ENCODE results near the gene GLCE.
"Not testable (repeated sequence)": the region's sequence is repeated elsewhere in the genome, so short reads cannot be mapped to it uniquely, and the experiment has no call there.

Gene GLCE

GRCh38 chr15:69144530-69144929 is 15.9 kb upstream of the GLCE start:
- Mint-ChIP-seq H3K9me3 (no peaks in the 10 kb centered on the region), H3K27ac (no peak overlapping the region), H3K4me1 (ENCODE audit: low read depth in 2 of 2) (no peaks in the 10 kb centered on the region), H3K27me3 (peaks cover 71 to 88% of the 10 kb centered on the region in 2 donors), H3K4me3 (no peak overlapping the region), H3K36me3 (ENCODE audit: insufficient read depth) (no peaks in the 10 kb centered on the region)
- no peak for DNase-seq
- ATAC-seq (replicated peaks), result no peak

- Mint-ChIP-seq H3K9me3 (no peaks in the 10 kb centered on the region), H3K36me3 (ENCODE audit: insufficient read depth) (no peaks in the 10 kb centered on the region), H3K4me1 (ENCODE audit: low read depth in 2 of 2) (no peaks in the 10 kb centered on the region), H3K4me3 (no peak overlapping the region), H3K27ac (no peak overlapping the region), H3K27me3 (peaks cover 72 to 88% of the 10 kb centered on the region in 2 donors)
- ATAC-seq (replicated peaks) (no peak), DNase-seq (no peak)
Observed at GRCh38 chr15:69145149-69145693, 15.2 kb upstream of the GLCE start.

GRCh38 chr15:69145694-69146492 is 14.5 kb upstream of the GLCE start:
- Mint-ChIP-seq H3K27me3 (peaks cover 74 to 88% of the 10 kb centered on the region in 2 donors), H3K4me3 (no peak overlapping the region), H3K27ac (no peak overlapping the region), H3K9me3 (no peaks in the 10 kb centered on the region), H3K4me1 (ENCODE audit: low read depth in 2 of 2) (no peaks in the 10 kb centered on the region), H3K36me3 (ENCODE audit: insufficient read depth) (no peaks in the 10 kb centered on the region)
- no peak for ATAC-seq (replicated peaks)
- DNase-seq, result no peak

- Mint-ChIP-seq H3K4me3 (no peak overlapping the region), H3K36me3 (ENCODE audit: insufficient read depth) (no peaks in the 10 kb centered on the region), H3K9me3 (no peaks in the 10 kb centered on the region), H3K4me1 (ENCODE audit: low read depth in 2 of 2) (no peaks in the 10 kb centered on the region), H3K27me3 (peaks cover 83 to 95% of the 10 kb centered on the region in 2 donors), H3K27ac (no peak overlapping the region)
- ATAC-seq (replicated peaks) (no peak), DNase-seq (no peak)
Observed at GRCh38 chr15:69146724-69147435, 13.6 kb upstream of the GLCE start.

- no peaks in the 10 kb centered on the region for H3K9me3 Mint-ChIP-seq
- H3K27ac Mint-ChIP-seq, result no peak overlapping the region
Observed at GRCh38 chr15:69148465-69148864, 12.0 kb upstream of the GLCE start.

GRCh38 chr15:69149163-69149562 is 11.3 kb upstream of the GLCE start:
- Mint-ChIP-seq H3K9me3 (no peaks in the 10 kb centered on the region), H3K4me3 (no peak overlapping the region), H3K36me3 (ENCODE audit: insufficient read depth) (no peaks in the 10 kb centered on the region), H3K27ac (no peak overlapping the region), H3K4me1 (ENCODE audit: low read depth in 2 of 2) (no peaks in the 10 kb centered on the region), H3K27me3 (peaks cover 85 to 95% of the 10 kb centered on the region in 2 donors)
- DNase-seq, result no peak
- no peak for ATAC-seq (replicated peaks)

More at GRCh38 chr15:69148465-69148864, 12.0 kb upstream of the GLCE start:
- Mint-ChIP-seq H3K36me3 (ENCODE audit: insufficient read depth) (no peaks in the 10 kb centered on the region), H3K4me1 (ENCODE audit: low read depth in 2 of 2) (no peaks in the 10 kb centered on the region), H3K27me3 (peaks cover 85 to 95% of the 10 kb centered on the region in 2 donors), H3K4me3 (no peak overlapping the region)
- no peak for ATAC-seq (replicated peaks)
- DNase-seq, result no peak

GRCh38 chr15:69149803-69150202 is 10.6 kb upstream of the GLCE start:
- H3K27me3 Mint-ChIP-seq, result peaks cover 88 to 95% of the 10 kb centered on the region in 2 donors
- no peak overlapping the region for H3K4me3 Mint-ChIP-seq

GRCh38 chr15:69150336-69150735 is 10.1 kb upstream of the GLCE start:
- no peaks in the 10 kb centered on the region for H3K4me1 Mint-ChIP-seq (ENCODE audit: low read depth in 2 of 2)
- no peak for ATAC-seq (replicated peaks)
- no peaks in the 10 kb centered on the region for H3K9me3 Mint-ChIP-seq
- H3K27ac Mint-ChIP-seq, result no peak overlapping the region
- no peak overlapping the region for H3K4me3 Mint-ChIP-seq
- no peaks in the 10 kb centered on the region for H3K36me3 Mint-ChIP-seq (ENCODE audit: insufficient read depth)
- no peak for DNase-seq
- peaks cover 89 to 99% of the 10 kb centered on the region in 2 donors for H3K27me3 Mint-ChIP-seq

More at GRCh38 chr15:69149803-69150202, 10.6 kb upstream of the GLCE start:
- no peaks in the 10 kb centered on the region for H3K9me3 Mint-ChIP-seq
- H3K4me1 Mint-ChIP-seq (ENCODE audit: low read depth in 2 of 2), result no peaks in the 10 kb centered on the region
- DNase-seq (no peak), ATAC-seq (replicated peaks) (no peak)
- no peak overlapping the region for H3K27ac Mint-ChIP-seq
- H3K36me3 Mint-ChIP-seq (ENCODE audit: insufficient read depth), result no peaks in the 10 kb centered on the region

- H3K27me3 Mint-ChIP-seq, result peaks cover 87 to 98% of the 10 kb centered on the region in 2 donors
- H3K4me3 Mint-ChIP-seq, result no peak overlapping the region
- ATAC-seq (replicated peaks), result no peak
- H3K9me3 Mint-ChIP-seq, result no peaks in the 10 kb centered on the region
- no peak for DNase-seq
- no peaks in the 10 kb centered on the region for H3K36me3 Mint-ChIP-seq (ENCODE audit: insufficient read depth)
- H3K27ac Mint-ChIP-seq, result no peak overlapping the region
- H3K4me1 Mint-ChIP-seq (ENCODE audit: low read depth in 2 of 2), result no peaks in the 10 kb centered on the region
Observed at GRCh38 chr15:69150841-69151240, 9.6 kb upstream of the GLCE start.

- Mint-ChIP-seq H3K27ac (no peak overlapping the region), H3K4me1 (ENCODE audit: low read depth in 2 of 2) (no peaks in the 10 kb centered on the region), H3K4me3 (no peak overlapping the region), H3K9me3 (no peaks in the 10 kb centered on the region), H3K27me3 (peaks cover 68 to 80% of the 10 kb centered on the region in 2 donors), H3K36me3 (ENCODE audit: insufficient read depth) (no peaks in the 10 kb centered on the region)
- ATAC-seq (replicated peaks) (no peak), DNase-seq (no peak)
Observed at GRCh38 chr15:69153046-69153445, 7.4 kb upstream of the GLCE start.

GRCh38 chr15:69153587-69153986 is 6.8 kb upstream of the GLCE start:
- not testable (repeated sequence) for H3K4me3 Mint-ChIP-seq; H3K27ac Mint-ChIP-seq; H3K36me3 Mint-ChIP-seq (ENCODE audit: insufficient read depth); H3K9me3 Mint-ChIP-seq; H3K4me1 Mint-ChIP-seq (ENCODE audit: low read depth in 2 of 2); ATAC-seq (replicated peaks); DNase-seq
- peaks cover 63 to 75% of the 10 kb centered on the region in 2 donors for H3K27me3 Mint-ChIP-seq

- no peaks in the 10 kb centered on the region for H3K36me3 Mint-ChIP-seq (ENCODE audit: insufficient read depth)
- no peaks in the 10 kb centered on the region for H3K9me3 Mint-ChIP-seq
- no peak for ATAC-seq (replicated peaks)
- peaks cover 0 to 1% of the 10 kb centered on the region in 2 donors for H3K4me1 Mint-ChIP-seq (ENCODE audit: low read depth in 2 of 2)
- no peak overlapping the region for H3K27ac Mint-ChIP-seq
- no peak overlapping the region for H3K4me3 Mint-ChIP-seq
- DNase-seq, result no peak
- peaks cover 59 to 70% of the 10 kb centered on the region in 2 donors for H3K27me3 Mint-ChIP-seq
Observed at GRCh38 chr15:69154078-69154477, 6.4 kb upstream of the GLCE start.

GRCh38 chr15:69154684-69155083 is 5.8 kb upstream of the GLCE start:
- no peak overlapping the region for H3K27ac Mint-ChIP-seq
- DNase-seq (no peak), ATAC-seq (replicated peaks) (no peak)
- H3K4me3 Mint-ChIP-seq, result no peak overlapping the region
- H3K36me3 Mint-ChIP-seq (ENCODE audit: insufficient read depth), result peaks cover under 1% of the 10 kb centered on the region
- H3K27me3 Mint-ChIP-seq, result peaks cover 56 to 64% of the 10 kb centered on the region in 2 donors
- H3K4me1 Mint-ChIP-seq (ENCODE audit: low read depth in 2 of 2), result peaks cover 0 to 4% of the 10 kb centered on the region in 2 donors
- H3K9me3 Mint-ChIP-seq, result no peaks in the 10 kb centered on the region
